Omental fat pad (tissue), 4 donors: Measurements from ENCODE around the gene BACH2. TPM values are rescaled to one million over a fixed set of nuclear protein-coding genes. Genes with fewer than 3 reads are reported as not detected.

Experiments used
- ATAC-seq: fragments of 150-250 bp; one replicate; pipeline ENCODE4 v1.9.1; 2016; ENCODE audit warnings: mild to moderate bottlenecking, moderate library complexity; ENCODE audit not compliant: low FRiP score
- DNase-seq: peaks from one replicate; pipeline ENCODE4 v3.0.0-alpha.2; 2019; ENCODE audit warnings: low spot score
- total RNA-seq, 4 donors: library from RNA; depleted of rRNA; stranded (reverse); fragments of >200 nt; gene quantifications; one replicate each; pipeline ENCODE4 v1.1.0, GENCODE V29; 2016
- TF ChIP-seq, protein P1 (sequence below), 3 donors: fragments of 450-650 bp; IDR thresholded peaks; one replicate each; pipeline ENCODE4 v1.5.1; 2016 to 2017; ENCODE audit warnings: antibody characterized with exemption in 3 of 3, mild to moderate bottlenecking in 3 of 3, moderate library complexity in 2 of 3

Gene BACH2
- total RNA-seq, 4 donors from 2014 or later, result 4.0 to 9.4 (median 7.0) TPM

GRCh38 chr6:89966228-89966544 lies 330.5 kb downstream of the BACH2 start:
- ATAC-seq, result no peak
- TF ChIP-seq, protein P1, sequence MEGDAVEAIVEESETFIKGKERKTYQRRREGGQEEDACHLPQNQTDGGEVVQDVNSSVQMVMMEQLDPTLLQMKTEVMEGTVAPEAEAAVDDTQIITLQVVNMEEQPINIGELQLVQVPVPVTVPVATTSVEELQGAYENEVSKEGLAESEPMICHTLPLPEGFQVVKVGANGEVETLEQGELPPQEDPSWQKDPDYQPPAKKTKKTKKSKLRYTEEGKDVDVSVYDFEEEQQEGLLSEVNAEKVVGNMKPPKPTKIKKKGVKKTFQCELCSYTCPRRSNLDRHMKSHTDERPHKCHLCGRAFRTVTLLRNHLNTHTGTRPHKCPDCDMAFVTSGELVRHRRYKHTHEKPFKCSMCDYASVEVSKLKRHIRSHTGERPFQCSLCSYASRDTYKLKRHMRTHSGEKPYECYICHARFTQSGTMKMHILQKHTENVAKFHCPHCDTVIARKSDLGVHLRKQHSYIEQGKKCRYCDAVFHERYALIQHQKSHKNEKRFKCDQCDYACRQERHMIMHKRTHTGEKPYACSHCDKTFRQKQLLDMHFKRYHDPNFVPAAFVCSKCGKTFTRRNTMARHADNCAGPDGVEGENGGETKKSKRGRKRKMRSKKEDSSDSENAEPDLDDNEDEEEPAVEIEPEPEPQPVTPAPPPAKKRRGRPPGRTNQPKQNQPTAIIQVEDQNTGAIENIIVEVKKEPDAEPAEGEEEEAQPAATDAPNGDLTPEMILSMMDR (IDR thresholded peaks at IDR 0.05), result no peak
- DNase-seq, result no peak

DNA sequence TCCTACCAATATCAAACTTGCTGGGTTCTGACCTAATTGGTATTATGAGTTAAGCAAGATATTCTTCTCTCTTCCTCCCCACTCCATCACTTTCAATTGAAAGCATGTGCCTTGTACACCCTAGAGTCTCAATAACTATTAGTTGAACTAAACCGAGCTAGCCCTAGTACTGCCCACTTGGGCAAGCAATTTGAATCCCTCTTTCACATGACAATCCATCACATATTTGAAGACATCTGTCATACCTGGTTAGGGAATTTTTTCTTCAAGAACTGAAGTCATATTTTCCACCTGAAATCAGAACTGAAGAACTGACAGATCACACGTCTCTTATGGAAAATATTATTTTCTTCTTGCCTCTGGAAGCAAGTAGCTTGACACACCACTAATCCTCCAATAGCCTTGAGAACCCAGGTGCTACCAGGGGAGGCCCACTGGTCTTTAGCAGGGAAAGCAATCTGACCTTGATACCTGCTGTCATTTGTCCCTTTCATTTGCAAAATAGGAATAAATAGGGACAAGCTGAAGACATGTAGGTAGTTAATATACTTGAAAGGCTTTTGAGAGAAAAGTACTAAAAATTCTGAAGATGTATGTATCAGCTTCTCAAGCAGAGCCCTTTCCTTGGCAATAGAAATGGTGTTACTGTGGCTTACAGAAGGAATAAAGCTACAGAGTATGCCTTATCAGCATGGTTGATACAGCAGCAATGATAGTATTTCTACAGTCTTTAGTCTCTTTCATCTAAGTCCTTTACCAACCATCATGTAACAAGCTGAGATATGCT lies 331.0 kb downstream of the BACH2 start:
- ATAC-seq (no peak), DNase-seq (no peak)
- TF ChIP-seq, protein P1 (IDR thresholded peaks at IDR 0.05), result no peak

- no peak for DNase-seq
- ATAC-seq, result no peak
- TF ChIP-seq, protein P1 (IDR thresholded peaks at IDR 0.05), result no peak
Observed at GRCh38 chr6:89963391-89963790, 333.3 kb downstream of the BACH2 start.

GRCh38 chr6:89961481-89961880 lies 335.2 kb downstream of the BACH2 start:
- TF ChIP-seq, protein P1 (IDR thresholded peaks at IDR 0.05), result no peak
- no peak for DNase-seq
- no peak for ATAC-seq

DNA sequence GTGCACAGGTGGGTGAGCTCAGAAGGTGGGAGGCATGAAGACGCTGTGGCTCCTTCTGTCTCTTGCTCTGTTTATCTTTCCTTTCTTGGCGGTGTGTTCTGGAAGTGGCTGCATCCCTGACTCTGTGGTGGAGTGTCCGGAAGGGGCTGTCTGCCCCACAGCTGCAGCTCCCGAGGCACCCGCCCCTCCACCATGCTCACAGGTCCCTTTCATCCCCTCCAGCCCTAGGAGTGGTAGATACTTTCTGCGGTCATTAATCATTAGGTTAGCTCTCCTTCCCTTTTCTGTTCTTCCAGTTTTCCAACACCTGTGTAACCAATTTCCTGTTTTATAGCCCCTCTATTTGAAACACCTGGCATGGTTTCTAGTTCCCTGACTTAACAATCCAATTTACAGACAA lies 336.8 kb downstream of the BACH2 start:
- TF ChIP-seq, protein P1 (IDR thresholded peaks at IDR 0.05), result no peak
- ATAC-seq, result no peak
- DNase-seq, result no peak

- TF ChIP-seq, protein P1 (IDR thresholded peaks at IDR 0.05), result no peak
- no peak for ATAC-seq
- no peak for DNase-seq
Observed at GRCh38 chr6:89956182-89956581, 340.5 kb downstream of the BACH2 start.

DNA sequence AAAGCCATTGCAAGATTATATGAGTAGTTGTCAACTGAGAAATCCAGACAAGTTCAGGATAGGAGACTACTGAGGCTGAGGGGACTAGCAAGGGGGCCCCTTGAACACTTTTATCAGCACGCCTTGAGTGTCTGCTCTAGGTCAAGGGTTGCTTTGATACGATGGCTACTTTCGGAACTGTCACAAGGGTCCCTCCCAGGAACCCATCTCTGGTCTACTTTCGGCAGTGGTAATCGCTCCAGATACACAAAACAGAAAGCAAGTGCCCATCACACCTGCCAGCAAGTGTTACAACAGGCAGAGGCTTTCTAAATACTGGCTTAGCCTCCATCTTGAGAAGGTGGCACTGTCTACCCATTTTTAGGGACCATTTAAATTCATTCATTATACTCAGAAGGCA lies 341.3 kb downstream of the BACH2 start:
- TF ChIP-seq, protein P1 (IDR thresholded peaks at IDR 0.05), result no peak
- DNase-seq, result no peak

More for the DNA sequence above, 341.3 kb downstream of the BACH2 start:
- no peak for ATAC-seq
